SH-SY5Y (cell line): ENCODE data around the gene MAGI2.

ENCODE experiments used
- GATA2 ChIP-seq: IDR thresholded peaks from 2 replicates; pipeline ENCODE4 v1.6.1; 2011; ENCODE audit warnings: mild to moderate bottlenecking, low read depth, low read length
- GATA3 ChIP-seq: IDR thresholded peaks from 2 replicates; pipeline ENCODE4 v1.6.1; 2011; ENCODE audit warnings: low read depth, mild to moderate bottlenecking, low read length, moderate library complexity

- TF ChIP-seq GATA3 (peak; percentile 52), GATA2 (peak; percentile 77)
Measured at GRCh38 chr7:78139335-78139734, 1314.1 kb downstream of the MAGI2 start.
